ENCODE results near the gene SRD5A2.

Gene SRD5A2, protein sequence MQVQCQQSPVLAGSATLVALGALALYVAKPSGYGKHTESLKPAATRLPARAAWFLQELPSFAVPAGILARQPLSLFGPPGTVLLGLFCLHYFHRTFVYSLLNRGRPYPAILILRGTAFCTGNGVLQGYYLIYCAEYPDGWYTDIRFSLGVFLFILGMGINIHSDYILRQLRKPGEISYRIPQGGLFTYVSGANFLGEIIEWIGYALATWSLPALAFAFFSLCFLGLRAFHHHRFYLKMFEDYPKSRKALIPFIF

DNA sequence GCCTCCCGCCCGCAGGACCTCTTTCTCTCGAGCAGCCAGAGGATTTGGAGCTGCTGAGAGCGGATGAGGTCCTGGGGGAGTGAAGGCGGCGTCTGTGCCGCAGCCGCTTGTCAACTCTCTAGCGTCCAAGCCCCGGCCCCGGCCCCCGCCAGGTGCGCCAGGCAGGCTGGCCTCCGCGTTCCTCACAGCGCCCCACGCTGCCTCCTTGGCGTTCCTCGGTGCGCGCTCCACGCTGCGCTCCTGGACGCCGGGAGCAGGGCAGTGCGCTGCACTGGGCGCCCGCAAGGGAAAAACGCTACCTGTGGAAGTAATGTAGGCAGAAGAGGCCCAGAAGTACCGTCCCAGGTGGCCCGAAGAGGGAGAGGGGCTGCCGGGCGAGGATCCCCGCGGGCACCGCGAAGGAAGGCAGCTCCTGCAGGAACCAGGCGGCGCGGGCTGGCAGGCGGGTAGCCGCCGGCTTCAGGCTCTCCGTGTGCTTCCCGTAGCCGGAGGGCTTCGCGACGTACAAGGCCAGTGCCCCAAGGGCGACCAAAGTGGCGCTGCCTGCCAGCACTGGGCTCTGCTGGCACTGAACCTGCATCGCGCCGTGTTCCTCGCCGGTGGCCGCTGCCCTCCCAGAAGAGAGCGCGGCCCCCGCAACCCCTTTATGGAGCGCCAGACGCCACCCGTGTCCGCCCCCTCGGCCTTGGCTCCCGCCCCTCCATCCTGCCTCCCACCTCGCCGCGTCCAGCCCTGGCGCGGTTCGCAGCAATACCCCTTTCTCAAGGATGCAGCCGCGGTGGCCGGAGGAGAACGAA, at the start of gene SRD5A2:
Gene SRD5A2 (minus strand): TSS at position 618 of the 797 bp plus-strand sequence. CDS start 38 bp downstream, at position 580.
- no peak for DNase-seq

DNA sequence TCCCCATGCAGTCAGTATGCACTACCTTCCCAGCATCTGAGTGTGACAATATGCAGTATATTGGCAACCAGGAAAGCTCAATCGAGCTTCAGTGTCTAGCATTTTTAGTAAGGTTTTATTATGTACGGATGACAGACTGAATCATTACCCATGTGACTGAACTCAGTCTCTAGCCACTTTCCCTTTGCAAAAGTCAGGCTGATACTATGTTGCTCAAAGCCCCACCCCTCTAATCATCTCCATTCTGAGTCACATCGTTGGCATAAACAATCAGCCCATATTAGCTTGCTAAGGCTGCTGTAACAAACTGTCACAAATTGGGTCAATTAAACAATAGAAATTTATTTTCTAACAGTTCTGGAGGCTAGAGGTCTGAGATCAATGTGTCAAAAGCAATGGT, 25.8 kb upstream of the SRD5A2 start:
- DNase-seq, result no peak

DNA sequence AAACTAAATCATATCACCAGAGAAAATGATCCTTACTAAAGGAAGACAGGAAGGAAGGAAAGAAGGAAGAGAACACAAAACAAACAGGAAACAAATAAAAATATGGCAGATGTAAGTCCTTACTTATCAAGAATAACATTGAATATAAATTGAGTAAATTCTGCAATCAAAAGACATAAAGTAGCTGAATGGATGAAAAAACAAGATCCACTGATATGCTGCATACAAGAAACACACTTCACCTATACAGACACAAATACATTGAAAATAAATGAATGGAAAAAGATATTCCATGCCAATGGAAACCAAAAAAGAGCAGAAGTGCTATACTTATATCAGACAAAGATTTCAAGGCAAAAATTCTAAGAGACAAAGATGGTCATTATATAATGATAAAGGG, 18.0 kb upstream of the SRD5A2 start:
- DNase-seq, result no peak

DNA sequence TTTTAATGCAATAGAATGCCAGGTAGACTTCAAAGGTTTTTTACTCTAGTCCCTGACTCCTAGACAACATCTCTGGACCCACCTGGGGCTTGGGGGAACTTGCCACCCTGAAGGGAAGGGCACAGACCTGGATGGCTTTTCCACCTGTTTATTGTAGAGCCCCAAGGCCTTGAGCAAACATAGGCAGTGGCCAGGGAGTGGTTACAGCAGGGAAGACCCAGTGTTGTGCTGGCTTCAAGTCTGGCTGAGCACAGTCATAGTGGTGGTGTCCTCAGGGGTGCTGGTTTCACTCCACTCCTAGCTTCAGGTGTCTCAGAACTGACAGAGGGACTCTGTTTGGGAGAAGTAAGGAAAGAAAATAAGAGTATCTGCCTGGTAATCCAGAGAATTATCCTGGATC, 5.5 kb upstream of the SRD5A2 start:
- DNase-seq, result no peak

DNA sequence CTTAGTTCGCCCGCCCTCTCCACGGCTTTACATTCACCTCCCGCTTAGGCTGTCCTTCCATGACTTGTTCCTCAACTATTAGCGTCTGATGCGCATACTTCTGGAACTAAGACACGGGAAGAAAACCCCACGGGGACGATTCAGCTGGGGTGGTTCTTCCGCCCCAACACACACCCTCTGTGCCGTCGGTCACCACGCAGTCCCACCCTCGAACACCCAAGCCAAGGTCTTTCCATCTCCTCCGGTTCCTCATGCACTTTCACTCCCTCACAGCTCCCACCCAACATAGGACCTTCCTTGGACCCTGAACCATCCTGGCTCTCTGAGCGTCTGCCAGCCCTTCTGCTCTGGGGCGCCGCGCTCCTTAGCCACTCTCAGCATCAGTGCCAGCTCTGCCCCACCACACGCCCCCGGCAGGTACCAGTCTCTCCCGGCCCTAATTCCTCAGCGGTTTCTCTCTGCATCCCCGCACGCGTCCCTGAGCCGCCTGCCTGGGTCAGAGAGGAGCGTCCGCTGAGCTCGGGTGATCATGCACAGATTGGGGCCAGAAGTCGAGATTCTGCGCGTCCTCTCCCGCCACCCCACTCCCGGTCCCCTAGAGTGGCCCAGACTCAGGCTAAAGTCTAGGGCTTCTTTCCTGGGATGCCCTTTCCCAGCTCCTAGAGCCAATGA, 522 bp upstream of the SRD5A2 start:
- no peak for DNase-seq

DNA sequence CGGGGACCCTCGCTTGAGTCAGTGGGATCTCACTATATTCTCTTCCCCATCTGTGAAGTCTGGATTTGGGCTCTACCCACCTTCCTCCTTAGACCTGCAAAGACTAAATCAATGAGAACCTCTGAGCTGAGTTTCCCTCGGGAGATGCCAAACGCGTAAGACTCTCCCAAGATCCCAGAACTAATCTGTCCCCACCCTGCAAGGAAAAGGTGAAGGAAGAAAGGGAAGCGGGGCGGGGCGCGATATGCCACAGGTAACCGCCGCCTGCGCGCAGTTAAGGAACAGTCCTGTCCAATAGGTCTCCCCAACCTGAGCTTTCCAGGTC, 780 bp downstream of the SRD5A2 start:
- no peak for DNase-seq

DNA sequence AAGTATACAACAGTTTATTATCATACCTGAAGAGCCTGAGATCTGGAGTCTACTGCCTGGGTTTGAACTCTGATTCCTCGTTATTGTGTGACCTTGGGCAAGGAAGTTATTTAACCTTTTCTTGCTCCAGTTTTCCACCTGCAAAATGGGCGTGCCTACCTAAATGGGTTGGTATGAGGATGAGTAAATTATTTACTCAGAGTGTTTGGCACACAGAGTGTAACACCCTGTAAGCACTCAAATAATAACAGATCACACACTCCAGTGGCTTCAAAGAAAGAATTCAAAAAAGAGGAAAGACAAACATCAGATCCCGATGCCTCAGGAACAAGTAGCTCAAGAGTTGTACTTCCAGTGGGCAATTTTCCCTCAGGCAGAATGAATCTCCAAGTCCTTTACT, 2.4 kb downstream of the SRD5A2 start:
- no peak for DNase-seq

DNA sequence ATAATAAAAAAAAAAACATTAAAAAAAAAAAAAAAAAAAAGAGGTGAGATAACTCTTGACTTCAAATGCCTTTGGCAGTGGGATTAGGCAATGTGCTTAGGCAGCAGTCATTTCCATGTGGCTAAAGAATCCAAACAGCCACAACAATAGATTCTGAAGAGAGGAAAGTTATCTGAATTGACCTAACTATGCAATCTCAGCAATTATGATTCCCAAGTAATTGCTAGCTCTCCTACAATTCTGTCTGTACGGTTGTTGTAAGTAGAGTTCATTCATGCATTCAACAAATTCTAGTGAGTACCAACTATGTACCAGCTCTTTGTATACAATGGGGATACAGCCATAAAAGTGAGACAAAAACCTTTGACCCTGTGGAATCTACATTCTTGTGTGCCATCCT, 3.6 kb downstream of the SRD5A2 start:
- no peak for DNase-seq

DNA sequence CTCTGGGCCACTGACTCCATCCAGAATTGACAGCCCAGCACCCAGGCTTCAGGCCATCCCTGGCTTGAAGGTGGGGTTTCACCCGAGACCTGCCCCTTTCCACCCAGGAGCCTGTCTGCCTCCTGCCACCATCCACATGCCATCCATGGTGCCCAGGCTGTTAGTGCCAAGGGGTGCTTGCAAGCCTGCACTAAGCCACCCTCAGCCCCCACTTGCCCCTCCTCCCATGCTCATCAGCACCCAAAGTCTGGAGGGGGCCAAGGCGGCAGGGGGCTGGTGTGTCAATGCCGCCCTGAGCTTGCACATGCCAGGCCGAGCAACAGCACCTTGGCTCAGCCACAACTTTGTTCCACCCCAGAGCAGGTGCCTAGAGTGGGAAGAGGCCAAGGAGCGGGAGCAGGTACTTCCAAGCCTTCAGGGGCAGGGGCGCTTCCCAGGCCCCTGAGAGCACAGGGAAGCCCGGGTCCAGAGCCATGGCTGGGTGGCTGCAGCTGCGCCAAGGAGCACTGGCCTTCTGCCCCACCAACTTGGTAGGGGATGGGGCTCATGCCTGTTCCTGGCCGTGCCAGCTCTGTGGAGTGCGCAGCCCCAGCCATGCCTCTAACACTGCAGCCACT, 12.0 kb downstream of the SRD5A2 start:
- no peak for DNase-seq

DNA sequence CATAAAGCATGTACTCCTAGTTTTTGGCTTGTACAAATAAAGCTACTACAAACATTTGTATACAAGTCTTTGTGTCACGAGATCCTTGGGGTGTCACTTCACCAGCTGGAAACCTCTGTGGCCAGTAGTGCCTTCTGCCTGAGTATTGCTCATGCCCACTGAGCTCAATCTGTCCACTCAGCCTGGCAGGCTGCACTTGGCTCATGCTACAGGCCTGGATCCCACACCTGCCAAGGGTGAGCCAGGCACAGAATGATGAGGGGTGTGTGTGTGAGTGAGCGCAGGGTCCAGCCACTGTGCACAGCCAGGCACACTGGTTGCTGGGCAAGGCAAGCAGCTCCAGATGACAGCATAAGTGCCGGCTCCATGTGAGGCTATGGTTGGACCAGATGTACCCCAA, 13.1 kb downstream of the SRD5A2 start:
- no peak for DNase-seq

DNA sequence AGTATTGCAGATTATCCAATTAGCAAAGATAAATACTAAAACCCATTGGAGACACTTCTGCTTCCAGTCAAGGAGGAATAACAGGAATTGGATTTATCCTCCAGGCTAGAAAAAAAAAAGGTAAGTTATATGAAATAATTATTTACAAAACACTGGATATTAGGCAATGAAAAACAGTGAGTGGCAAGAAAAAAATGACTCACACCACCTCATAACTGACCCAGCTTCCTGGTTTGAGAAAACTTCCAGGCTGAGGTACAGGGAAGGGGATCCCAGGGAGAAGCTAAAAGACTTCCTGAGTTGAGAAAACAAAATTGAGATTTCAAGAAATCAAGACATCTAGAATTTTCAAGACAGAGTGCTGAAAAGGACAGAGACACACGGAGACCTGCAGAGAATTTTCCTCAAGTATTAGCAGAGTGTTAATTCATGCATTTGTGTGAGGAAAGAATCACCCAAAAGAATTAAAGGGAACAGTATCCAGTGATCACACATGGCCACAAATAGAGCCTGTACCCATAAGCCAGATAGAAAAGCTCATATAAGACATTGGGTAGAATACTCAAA, 17.4 kb downstream of the SRD5A2 start:
- DNase-seq, result no peak

DNA sequence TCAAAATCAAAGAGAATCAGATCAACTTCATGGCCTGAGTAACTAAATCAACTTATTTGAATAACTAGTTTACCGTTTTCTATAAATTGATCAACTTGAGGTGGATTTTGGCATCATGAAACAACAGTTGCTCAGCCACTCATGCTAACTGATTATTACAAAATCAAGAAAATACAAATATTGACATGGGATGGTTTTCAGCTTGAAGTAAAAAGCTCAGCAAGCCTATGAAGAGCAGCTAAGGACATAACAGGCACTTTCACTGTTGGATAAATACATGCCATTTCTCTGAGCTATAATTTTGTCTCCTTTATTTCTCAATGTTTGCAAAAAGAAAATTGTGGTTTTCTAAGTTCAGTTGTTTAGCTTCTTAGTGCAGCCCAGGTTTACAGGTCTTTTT, 18.9 kb downstream of the SRD5A2 start:
- DNase-seq, result no peak

DNA sequence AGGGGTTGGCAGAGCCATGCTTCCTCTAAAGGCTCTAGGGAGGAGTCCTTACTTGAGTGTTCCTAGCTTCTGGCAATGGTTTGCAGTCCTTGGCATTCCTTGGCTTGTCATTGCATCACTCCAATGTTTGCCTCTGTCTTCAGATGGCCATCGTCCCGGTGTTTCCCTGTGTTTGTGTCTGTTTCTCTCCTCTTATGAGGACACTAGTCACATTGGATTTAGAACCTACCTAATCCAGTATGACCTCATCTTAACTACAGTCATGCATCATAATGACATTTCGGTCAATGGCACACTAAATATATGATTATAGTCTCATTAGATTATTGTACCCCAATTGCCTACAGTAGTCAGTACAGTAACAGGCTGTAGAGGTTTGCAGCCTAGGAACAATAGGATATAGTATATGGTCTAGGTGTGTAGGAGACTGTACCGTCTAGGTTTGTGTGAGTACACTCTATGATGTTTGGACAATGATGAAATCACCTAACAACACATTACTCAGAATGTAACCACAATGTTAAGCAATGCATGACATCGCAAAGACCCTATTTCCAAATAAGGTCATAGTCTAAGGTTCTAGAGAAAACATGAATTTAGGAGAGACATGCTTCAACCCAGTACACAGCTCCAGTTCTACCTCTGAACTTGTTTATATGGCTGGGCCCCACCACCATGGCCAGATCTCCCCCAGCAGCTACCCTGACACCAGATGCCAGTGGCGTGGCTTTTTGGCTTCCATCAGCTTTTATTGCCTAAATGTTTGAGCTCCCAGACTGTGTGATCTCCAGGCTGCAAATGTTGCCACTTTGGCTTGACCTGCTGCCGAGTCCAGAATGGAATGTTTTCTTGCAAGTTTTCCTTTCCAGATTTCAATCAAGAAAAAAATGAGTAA, 22.1 kb downstream of the SRD5A2 start:
- DNase-seq, result no peak

DNA sequence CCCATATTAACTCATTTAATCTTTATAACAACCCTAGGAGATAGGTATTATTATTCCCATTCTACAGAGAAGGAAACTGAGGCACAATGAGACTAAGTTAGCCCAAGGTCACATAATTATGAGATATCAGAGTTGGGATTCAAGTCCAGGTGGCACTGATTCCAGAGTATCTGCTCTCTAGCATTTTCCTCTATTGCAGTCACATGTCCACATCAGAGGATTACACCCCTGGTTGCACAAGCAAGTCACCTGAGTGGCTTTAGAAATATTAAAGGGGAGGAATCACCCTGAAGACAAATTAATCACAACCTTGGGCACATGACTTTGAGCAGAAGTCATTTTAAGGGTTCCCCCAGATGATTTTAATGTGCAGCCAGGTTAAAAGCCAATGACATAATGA, 23.8 kb downstream of the SRD5A2 start:
- DNase-seq, result no peak

DNA sequence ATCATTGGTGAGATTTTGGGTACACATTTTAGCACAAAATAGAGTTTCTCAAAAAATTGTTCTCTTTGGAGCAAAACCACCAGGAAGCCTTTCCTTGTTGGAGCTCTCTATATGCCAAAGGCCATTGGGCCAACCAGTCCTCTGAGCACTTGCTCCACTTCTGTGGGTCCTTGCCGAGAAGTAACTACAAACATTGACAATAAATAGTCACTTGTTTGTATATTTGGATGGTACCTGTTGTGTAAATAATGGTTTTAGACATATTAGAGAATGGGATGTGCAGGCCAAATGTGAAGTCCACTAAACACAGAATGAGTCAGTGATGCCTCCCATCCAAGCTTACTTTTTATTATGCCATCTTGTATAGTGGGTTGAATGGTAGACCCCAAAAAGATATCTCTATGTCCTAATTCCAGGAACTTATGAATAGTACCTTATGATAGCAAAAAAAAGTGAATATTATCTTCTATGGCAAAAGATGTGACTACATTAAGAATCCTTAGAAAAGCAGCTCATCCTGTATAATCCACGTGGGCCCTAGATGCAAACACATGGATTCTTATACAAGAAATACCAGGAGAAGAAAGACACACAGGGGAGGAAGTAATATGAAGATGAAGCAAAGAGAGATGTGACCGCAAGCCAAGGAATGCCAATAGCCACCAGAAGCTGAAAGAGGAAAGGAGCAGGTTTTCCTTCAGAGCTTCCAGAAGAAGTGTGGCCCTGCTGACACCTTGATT, 24.6 kb downstream of the SRD5A2 start:
- no peak for DNase-seq

DNA sequence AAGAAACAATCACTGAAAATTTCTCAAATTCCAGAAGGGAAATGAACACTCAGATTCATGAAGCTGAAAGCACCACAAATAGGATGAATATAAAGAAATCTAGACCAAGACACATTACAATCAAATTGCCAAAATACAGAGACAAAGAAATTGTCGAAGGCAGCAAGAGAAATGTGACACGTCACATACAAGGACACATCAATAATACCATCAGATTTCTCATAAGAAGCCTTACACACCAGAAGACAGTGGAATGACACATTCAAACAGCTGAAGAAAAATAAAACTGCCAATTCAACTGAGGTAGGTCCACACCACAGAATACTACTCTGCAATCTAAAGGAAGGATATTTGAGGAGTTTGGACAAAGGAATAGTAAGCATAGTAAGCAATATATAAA, 27.4 kb downstream of the SRD5A2 start:
- no peak for DNase-seq

DNA sequence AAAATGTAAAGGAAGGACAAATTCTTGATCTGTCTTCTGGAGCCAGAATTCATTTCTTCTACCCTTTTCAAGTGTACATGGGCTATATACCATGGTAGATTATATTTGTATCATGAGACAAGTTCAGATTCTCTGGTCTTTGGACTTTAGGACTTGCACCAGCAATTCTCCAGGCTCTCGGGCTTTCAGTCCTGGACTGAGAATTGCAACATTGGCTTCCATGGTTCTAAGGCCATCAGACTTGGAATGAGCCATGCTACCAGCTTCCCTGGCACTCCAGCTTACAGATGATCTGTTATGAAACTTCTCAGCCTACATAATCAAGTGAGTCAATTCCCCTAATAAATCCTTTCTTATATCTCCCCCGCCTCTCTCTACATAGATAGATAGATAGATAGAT, 33.3 kb downstream of the SRD5A2 start:
- no peak for DNase-seq

DNA sequence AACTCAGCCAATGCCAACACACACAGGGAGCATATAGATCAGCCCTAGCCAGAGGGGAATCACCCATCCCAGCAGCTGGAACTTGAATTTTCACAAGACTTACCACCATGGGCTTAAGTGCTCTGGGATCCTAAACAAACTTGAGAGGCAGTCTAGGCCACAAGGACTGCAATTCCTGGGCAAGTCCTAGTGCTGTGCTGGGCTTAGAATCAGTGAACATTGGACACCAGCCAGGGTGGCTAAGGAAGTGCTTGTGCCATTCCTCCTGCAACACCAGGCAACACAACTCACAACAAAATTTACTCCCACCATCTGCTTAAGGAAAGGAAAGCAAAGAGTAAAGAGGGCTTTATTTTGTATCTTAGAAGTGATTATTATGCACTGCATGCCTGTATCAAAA, 38.9 kb downstream of the SRD5A2 start:
- no peak for DNase-seq

DNA sequence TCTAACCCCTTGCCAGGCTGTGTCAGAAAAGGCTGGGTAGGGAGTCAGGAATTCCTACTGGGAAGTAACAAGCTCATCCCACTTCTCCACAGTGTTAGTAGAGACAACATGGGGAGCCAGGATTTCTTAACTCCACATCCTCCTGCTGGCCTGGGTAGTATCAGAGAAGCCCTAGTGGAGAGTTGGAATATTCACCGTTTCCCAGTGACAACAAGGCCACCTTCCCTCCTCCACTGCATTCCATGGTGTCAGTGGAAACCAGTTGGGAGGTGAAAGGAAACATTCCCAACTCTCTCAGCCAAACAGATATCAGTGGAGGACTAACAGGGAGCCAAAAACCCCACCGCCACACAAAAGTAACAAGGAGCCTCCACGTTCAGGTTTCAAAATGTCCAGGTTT, 41.2 kb downstream of the SRD5A2 start:
- no peak for DNase-seq

DNA sequence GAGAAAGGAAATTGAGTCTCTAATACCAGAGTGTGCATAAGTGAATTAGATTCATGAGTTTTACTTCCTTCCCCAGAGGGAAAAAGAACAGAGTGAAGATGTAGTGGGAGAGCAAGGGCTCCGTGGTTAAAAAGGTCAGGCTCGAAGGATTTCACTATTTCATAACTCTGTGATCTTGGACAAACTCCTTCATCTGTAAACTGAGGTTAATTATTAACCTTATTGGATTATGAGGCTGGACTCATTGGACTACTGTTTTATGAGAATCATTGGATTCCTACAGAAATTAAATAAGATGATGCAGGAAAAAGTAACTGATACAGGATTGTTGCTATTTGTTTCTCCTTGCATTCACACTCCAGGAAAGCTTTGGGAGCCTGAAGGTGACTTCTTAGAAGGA, 45.0 kb downstream of the SRD5A2 start:
- no peak for DNase-seq

DNA sequence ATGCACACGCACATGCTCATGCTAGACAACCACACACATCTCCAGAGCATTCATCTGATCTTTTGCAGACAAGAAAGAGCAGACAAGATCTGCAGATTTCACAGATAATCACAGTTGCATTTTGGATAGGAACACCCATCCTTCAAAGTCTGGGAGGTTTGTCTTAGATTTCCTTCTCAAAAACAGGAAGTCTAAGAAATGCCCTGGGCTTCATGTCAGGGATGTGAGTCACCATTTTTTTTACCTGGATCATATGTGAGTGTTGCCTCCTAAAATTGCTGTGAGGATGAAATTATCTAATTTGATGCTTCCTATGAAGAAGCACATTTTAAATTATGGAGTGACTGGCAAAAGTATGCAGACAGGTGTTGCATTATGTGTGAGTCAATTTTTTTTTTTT, 46.1 kb downstream of the SRD5A2 start:
- no peak for DNase-seq

DNA sequence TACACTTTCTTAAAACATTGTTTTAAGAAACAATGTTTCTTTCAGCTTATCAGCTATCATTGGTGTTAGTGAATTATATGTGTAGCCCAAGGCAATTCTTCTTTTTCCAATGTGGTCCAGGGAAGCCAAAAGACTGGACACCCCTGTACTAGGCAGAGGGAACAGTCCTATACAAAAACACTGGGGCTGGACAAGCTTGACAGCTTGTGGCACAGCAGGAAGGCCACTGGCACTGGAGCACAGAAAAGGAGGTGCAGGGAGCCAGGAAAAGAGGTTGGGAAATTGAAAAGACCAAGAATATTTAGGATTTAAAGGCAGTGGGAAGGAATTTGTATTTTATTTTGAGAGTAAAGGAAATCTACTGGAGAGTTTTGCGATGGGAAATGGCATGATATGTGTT, 47.7 kb downstream of the SRD5A2 start:
- no peak for DNase-seq

Measured in left hindlimb (tissue), 1 donor.